Psoas muscle (tissue), 8 donors: ENCODE data around the gene TMEM266. TPM values are rescaled to one million over a fixed set of nuclear protein-coding genes. Genes with fewer than 3 reads are reported as not detected.
A peak's percentile ranks its signal among the peaks of the same experiment; 100 is the strongest.

ENCODE experiments used
- ATAC-seq, 4 donors: fragments of 200-7000 bp; cut with Tn5 transposase; one replicate each; pipeline ENCODE4 v1.9.1; 2020; ENCODE audit warnings: moderate library complexity in 3 of 4, mild to moderate bottlenecking in 2 of 4
- DNase-seq, 2 donors: peaks; one replicate each; pipeline ENCODE4 v3.0.0-alpha.2; 2020
- H3K27ac ChIP-seq: fragments of 200-600 bp; one replicate; pipeline ENCODE4 v1.8.0; 2022
- H3K27me3 ChIP-seq, 3 donors: fragments of 200-600 bp in 1 of 3; one replicate each; pipeline versions ENCODE4 v1.6.1 to v1.8.0; 2013 to 2022; ENCODE audit warnings: low read length in 2 of 3, mild to moderate bottlenecking in 2 of 3, moderate library complexity in 1 of 3; ENCODE audit not compliant: insufficient read depth in 3 of 3
- H3K36me3 ChIP-seq, 2 donors: fragments of 200-600 bp in 1 of 2; one replicate each; pipeline versions ENCODE4 v1.6.1 to v1.8.0; 2013 to 2022; ENCODE audit warnings: low read depth in 1 of 2, mild to moderate bottlenecking in 1 of 2, moderate library complexity in 1 of 2; ENCODE audit not compliant: insufficient read depth in 1 of 2
- H3K4me1 ChIP-seq: fragments of 200-600 bp; one replicate; pipeline ENCODE4 v1.8.0; 2022
- H3K4me3 ChIP-seq: fragments of 200-600 bp; one replicate; pipeline ENCODE4 v1.8.0; 2022; ENCODE audit warnings: mild to moderate bottlenecking
- H3K9me3 ChIP-seq: fragments of 200-600 bp; one replicate; pipeline ENCODE4 v1.8.0; 2022
- CTCF ChIP-seq: fragments of 200-600 bp; IDR thresholded peaks from one replicate; pipeline ENCODE4 v1.8.0; 2022; ENCODE audit warnings: antibody characterized with exemption
- WGBS, 3 donors: extraction: QIAGEN DNeasy Blood & Tissue Kit; methylation state at CpG; one replicate each; pipeline versions ENCODE4 v1.1.6 to v1.1.7; 2013; 5-methylcytosine and 5-hydroxymethylcytosine counted together
- intact Hi-C, 2 donors: fragments of 100-400 bp; cut with DNase I; formaldehyde crosslinking; loops; one replicate each; pipeline versions ENCODE4 v1.11.0 to v1.14.2; 2022
- polyA plus RNA-seq, 3 donors: library from polyadenylated mRNA; stranded (reverse); fragments of 200-250 nt; gene quantifications; one replicate each; pipeline ENCODE4 v1.2.3, GENCODE V29; 2013
- total RNA-seq, 4 donors: library from RNA; stranded (reverse); fragmentation: NEBNext Ultra II Directional in 2 of 4; extraction: Animal tissue kit (Norgen Biotek cat#: 25700) in 2 of 4; gene quantifications; one replicate each; pipeline versions ENCODE4 v1.2.1 to v1.2.4, GENCODE V29; 2021 to 2023
- donor health status: healthy with polysubstance abuse.
- donor health status: DM: no; HTN: no; CAD: no; lungs with moderate emphysema.
- donor health status: Bipolar disorder and iron deficiency.
- donor health status: healthy.
- donor health status: DM: yes; HTN: yes; CAD: no.
- donor health status: DM: no; HTN: no; CAD: no.
- donor health status: DM: no; HTN: no; CAD: no.
- donor health status: DM: yes; HTN: yes; CAD: no.

TMEM266 gene
- total and polyA plus RNA-seq, 7 donors: 0.87 to 12.1 (median 5.6) TPM

GRCh38 chr15:76164602-76165001 lies 104.8 kb downstream of the TMEM266 start:
- intact Hi-C loops: no loop called here
- ATAC-seq (no peak), DNase-seq (peak in 1 of 2 donors; percentile 53)
- Histone ChIP-seq H3K36me3 (no peaks in the 10 kb centered on the region), H3K27ac (no peak overlapping the region), H3K9me3 (no peaks in the 10 kb centered on the region), H3K4me3 (no peak overlapping the region), H3K4me1 (peaks cover 22% of the 10 kb centered on the region), H3K27me3 (no peaks in the 10 kb centered on the region)
- TF ChIP-seq CTCF: no peak
- WGBS, 3 donors: 95 to 99% (median 95%) methylated on average over 8 of the region's 8 CpGs

- peak in 1 of 2 donors; percentile 40 for DNase-seq
- TF ChIP-seq CTCF: no peak
- intact Hi-C loops: no loop called here
- no peak overlapping the region for H3K4me3 ChIP-seq
- H3K36me3 ChIP-seq: no peaks in the 10 kb centered on the region
- H3K4me1 ChIP-seq: peaks cover 22% of the 10 kb centered on the region
- no peaks in the 10 kb centered on the region for H3K9me3 ChIP-seq
- 95 to 97% (median 96%) methylated on average over 15 of the region's 15 CpGs for WGBS, 3 donors
- no peaks in the 10 kb centered on the region for H3K27me3 ChIP-seq
- ATAC-seq: no peak
- H3K27ac ChIP-seq: no peak overlapping the region
These were observed 106.2 kb downstream of the TMEM266 start for GRCh38 chr15:76165951-76166350.

- no peak overlapping the region for H3K4me3 ChIP-seq
- 75 to 85% (median 76%) methylated on average over 14 of the region's 14 CpGs for WGBS, 3 donors
- no peak for TF ChIP-seq CTCF
- no peak overlapping the region for H3K27ac ChIP-seq
- H3K4me1 ChIP-seq: peaks cover 10% of the 10 kb centered on the region
- ATAC-seq: no peak
- intact Hi-C loops: no loop called here
- no peaks in the 10 kb centered on the region for H3K9me3 ChIP-seq
- H3K27me3 ChIP-seq: no peaks in the 10 kb centered on the region
- no peaks in the 10 kb centered on the region for H3K36me3 ChIP-seq
- peak in 1 of 2 donors; percentile 23 for DNase-seq
These were observed 108.6 kb downstream of the TMEM266 start for GRCh38 chr15:76168237-76168984.

GRCh38 chr15:76169018-76169417 lies 109.2 kb downstream of the TMEM266 start:
- peak in 3 of 4 donors; percentile 47 to 56 (median 53) for ATAC-seq
- intact Hi-C loops: no loop called here
- Histone ChIP-seq H3K4me1 (peaks cover 5% of the 10 kb centered on the region), H3K27ac (no peak overlapping the region), H3K9me3 (no peaks in the 10 kb centered on the region), H3K36me3 (no peaks in the 10 kb centered on the region), H3K4me3 (no peak overlapping the region), H3K27me3 (no peaks in the 10 kb centered on the region)
- 82 to 91% (median 85%) methylated on average over 4 of the region's 4 CpGs for WGBS, 3 donors
- no peak for DNase-seq
- TF ChIP-seq CTCF: no peak
